Measurements from ENCODE around the gene TMEM255A.

- TF ChIP-seq CTCF (IDR thresholded peaks at IDR 0.05) (no peak), POLR2AphosphoS5 (IDR thresholded peaks at IDR 0.05; ENCODE audit: low read depth, low read length) (no peak), REST (IDR thresholded peaks at IDR 0.05; ENCODE audit: insufficient read depth in 1 of 2, low read depth in 2 of 2, low read length in 1 of 2) (no peak), SIN3A (IDR thresholded peaks at IDR 0.05; ENCODE audit: borderline replicate concordance, insufficient read depth, low read depth, low read length) (no peak)
Measured at GRCh38 chrX:120253784-120254183, 57.5 kb downstream of the TMEM255A start.

Data from Panc1 (cell line).